ENCODE data around the gene ECT2L. TPM values are rescaled to one million over a fixed set of nuclear protein-coding genes. Genes with fewer than 3 reads are reported as not detected.

Gene ECT2L
- total and polyA plus RNA-seq, 4 donors, result 2.1 to 15.3 (median 8.7) TPM

DNA sequence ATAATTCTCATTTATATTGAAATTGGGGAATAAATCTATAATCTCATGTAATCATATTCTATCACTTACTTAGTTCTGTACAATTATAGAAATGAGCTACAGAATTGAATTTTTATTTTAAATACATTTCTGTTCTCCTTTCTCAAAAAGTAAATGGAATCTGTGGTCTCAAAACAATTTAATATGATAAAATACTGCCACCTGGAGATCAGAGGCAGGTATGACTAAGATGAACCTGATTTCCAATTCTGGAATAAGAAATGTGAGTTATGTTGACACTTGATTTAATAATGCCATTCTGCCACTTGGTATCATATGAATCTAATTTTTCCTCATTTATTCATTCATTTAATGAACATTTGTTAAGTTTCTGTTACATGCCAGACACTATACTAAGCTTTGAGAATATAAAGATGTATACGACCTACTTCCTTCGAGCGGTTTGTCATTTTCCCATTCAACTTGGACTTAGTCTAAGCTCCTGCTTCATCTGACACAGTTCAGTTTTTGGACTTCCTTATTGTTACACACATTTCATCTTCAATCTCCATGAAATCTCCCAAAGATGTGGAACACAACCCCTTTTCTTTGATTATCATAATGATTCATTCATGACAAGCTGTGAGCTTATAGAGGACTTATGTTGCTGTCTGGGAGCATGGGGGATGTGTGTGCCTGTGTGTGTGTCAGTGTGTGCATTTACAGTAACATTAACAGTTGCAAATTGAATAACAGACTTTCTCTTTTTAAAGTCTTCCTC, 29.8 kb upstream of the ECT2L start:
- DNase-seq (peak in 2 of 3 donors; percentile 70 to 72), ATAC-seq (ENCODE audit: insufficient read depth, low FRiP score) (no peak)
- Histone ChIP-seq H3K27ac (ENCODE audit: low read depth in 1 of 2, low read length in 1 of 2) (no peak overlapping the region), H3K27me3 (ENCODE audit: control insufficient read depth in 3 of 3, insufficient read depth in 3 of 3, low read length in 2 of 3) (no peaks in the 10 kb centered on the region), H3K4me3 (no peak overlapping the region), H3K36me3 (ENCODE audit: control insufficient read depth in 4 of 4, insufficient read depth in 4 of 4, low read length in 4 of 4) (peaks cover 0 to 6% (median 0%) of the 10 kb centered on the region in 4 donors), H3K9me3 (ENCODE audit: control insufficient read depth in 4 of 4, insufficient read depth in 3 of 4, low read length in 3 of 4) (no peaks in the 10 kb centered on the region), H3K4me1 (ENCODE audit: control insufficient read depth in 5 of 5, insufficient read depth in 5 of 5, low read length in 5 of 5) (peaks cover 0 to 4% (median 0%) of the 10 kb centered on the region in 5 donors), H3K9ac (ENCODE audit: insufficient read depth in 1 of 2, low read length in 2 of 2) (no peak overlapping the region)
- WGBS, 2 donors, result 95 to 98% methylated on average over 3 of the region's 3 CpGs
- TF ChIP-seq, protein P1, sequence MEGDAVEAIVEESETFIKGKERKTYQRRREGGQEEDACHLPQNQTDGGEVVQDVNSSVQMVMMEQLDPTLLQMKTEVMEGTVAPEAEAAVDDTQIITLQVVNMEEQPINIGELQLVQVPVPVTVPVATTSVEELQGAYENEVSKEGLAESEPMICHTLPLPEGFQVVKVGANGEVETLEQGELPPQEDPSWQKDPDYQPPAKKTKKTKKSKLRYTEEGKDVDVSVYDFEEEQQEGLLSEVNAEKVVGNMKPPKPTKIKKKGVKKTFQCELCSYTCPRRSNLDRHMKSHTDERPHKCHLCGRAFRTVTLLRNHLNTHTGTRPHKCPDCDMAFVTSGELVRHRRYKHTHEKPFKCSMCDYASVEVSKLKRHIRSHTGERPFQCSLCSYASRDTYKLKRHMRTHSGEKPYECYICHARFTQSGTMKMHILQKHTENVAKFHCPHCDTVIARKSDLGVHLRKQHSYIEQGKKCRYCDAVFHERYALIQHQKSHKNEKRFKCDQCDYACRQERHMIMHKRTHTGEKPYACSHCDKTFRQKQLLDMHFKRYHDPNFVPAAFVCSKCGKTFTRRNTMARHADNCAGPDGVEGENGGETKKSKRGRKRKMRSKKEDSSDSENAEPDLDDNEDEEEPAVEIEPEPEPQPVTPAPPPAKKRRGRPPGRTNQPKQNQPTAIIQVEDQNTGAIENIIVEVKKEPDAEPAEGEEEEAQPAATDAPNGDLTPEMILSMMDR (IDR thresholded peaks at IDR 0.05; ENCODE audit: control extremely low read depth, extremely low read depth), result peak; percentile 66

DNA sequence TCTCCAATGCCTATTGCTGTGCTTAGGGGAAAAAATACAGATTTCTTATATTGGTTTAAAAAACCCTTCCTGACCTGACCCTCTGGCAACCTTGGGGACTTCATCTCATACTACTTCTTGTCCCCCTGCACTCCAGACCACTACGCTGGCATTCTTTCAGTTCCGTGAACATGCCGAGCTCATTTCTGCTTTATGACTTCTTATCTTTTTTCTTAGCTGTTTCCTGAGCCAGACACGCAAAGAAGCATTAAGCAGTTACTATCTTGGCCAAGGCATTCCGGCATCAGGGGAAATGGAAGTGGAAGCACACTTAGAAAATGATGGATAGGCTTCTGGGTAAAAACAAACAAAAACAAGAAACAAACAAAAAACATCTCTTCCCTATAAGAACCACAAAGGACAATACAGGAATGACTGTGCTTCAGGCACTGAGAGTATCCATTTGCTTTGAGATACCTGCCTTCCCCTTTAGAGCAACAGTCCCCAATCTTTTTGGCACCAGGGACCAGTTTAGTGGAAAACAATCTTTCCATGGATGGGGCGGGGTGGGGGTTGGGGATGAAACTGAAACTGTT, 26.7 kb upstream of the ECT2L start:
- H3K27me3 ChIP-seq (ENCODE audit: control insufficient read depth in 3 of 3, insufficient read depth in 3 of 3, low read length in 2 of 3), result no peaks in the 10 kb centered on the region
- DNase-seq, result peak; percentile 24 to 65 (median 56)
- no peak overlapping the region for H3K27ac ChIP-seq (ENCODE audit: low read depth in 1 of 2, low read length in 1 of 2)
- ATAC-seq (ENCODE audit: insufficient read depth, low FRiP score), result no peak
- no peak overlapping the region for H3K9ac ChIP-seq (ENCODE audit: insufficient read depth in 1 of 2, low read length in 2 of 2)
- TF ChIP-seq, protein P1 (IDR thresholded peaks at IDR 0.05; ENCODE audit: control extremely low read depth, extremely low read depth), result no peak
- H3K9me3 ChIP-seq (ENCODE audit: control insufficient read depth in 4 of 4, insufficient read depth in 3 of 4, low read length in 3 of 4), result no peaks in the 10 kb centered on the region
- peaks cover 0 to 10% (median 5%) of the 10 kb centered on the region in 5 donors for H3K4me1 ChIP-seq (ENCODE audit: control insufficient read depth in 5 of 5, insufficient read depth in 5 of 5, low read length in 5 of 5)
- 19 to 35% methylated on average over 6 of the region's 6 CpGs for WGBS, 2 donors
- H3K4me3 ChIP-seq, result no peak overlapping the region
- H3K36me3 ChIP-seq (ENCODE audit: control insufficient read depth in 4 of 4, insufficient read depth in 4 of 4, low read length in 4 of 4), result no peaks in the 10 kb centered on the region

DNA sequence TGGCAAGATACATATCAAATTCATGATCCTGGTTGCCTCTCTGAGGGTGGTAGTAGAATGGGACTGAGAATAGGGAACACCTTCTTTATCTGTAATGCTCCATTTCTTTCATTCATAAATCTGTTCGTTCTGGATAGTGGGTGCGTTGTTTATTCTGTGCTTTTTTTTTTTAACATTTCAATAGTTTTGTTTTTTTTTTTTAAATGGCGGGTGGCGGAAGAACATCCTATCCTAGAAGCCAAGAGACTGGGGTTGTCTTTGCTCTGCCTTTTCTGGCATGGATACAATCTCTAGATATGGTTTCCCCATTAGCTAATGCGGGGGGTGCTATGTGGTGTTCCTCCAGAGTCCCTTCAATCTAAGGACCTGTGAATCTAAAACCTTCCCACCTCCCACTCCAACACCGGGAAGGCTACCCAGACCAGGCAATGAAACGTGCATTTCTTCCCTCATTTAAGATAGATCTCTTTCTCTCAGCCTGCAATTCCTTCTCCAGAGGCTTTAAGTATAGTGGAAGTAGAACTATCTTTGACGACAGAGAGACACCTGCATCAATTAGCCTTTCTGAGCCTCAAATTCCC, 23.2 kb upstream of the ECT2L start:
- H3K9ac ChIP-seq (ENCODE audit: insufficient read depth in 1 of 2, low read length in 2 of 2), result peak overlapping the region; percentile 50 to 97
- no peaks in the 10 kb centered on the region for H3K9me3 ChIP-seq (ENCODE audit: control insufficient read depth in 4 of 4, insufficient read depth in 3 of 4, low read length in 3 of 4)
- H3K36me3 ChIP-seq (ENCODE audit: control insufficient read depth in 4 of 4, insufficient read depth in 4 of 4, low read length in 4 of 4), result peaks cover 0 to 6% (median under 1%) of the 10 kb centered on the region in 4 donors
- TF ChIP-seq, protein P1 (IDR thresholded peaks at IDR 0.05; ENCODE audit: control extremely low read depth, extremely low read depth), result no peak
- ATAC-seq (ENCODE audit: insufficient read depth, low FRiP score) (no peak), DNase-seq (peak in 1 of 3 donors; percentile 26)
- 20 to 24% methylated on average over 8 of the region's 8 CpGs for WGBS, 2 donors
- peak overlapping the region; percentile 45 to 100 for H3K27ac ChIP-seq (ENCODE audit: low read depth in 1 of 2, low read length in 1 of 2)
- H3K4me3 ChIP-seq, result peak overlapping the region; percentile 18
- peaks cover 1 to 17% (median 8%) of the 10 kb centered on the region in 5 donors for H3K4me1 ChIP-seq (ENCODE audit: control insufficient read depth in 5 of 5, insufficient read depth in 5 of 5, low read length in 5 of 5)
- no peaks in the 10 kb centered on the region for H3K27me3 ChIP-seq (ENCODE audit: control insufficient read depth in 3 of 3, insufficient read depth in 3 of 3, low read length in 2 of 3)
